ENCODE measurements around the gene SEC24B. TPM values are rescaled to one million over a fixed set of nuclear protein-coding genes. Genes with fewer than 3 reads are reported as not detected.

SEC24B gene
- total and polyA plus RNA-seq, 3 experiments from 2014 or later: 17.6 to 29.5 (median 27.7) TPM

DNA sequence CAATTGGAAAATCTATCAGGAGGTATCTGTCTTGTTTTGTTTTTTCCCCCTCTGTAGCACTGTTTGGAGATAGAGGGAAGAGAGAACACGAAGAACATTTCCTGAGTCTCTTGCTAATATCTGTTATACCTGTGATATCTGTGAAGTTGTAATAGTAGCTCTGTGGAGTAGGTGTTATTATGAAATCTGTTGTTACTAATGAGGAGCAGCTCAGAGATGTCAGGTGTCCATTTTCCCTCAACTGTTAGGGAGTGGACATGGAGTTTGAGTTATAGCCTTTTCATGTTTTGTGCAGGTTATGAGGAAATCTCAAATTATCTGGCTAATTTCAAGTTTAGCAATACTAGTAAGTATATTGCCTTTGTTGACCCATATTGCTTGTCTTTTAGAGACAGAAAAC, 52.4 kb downstream of the SEC24B start:
- H3K27ac Mint-ChIP-seq: peak overlapping the region in 4 of 8 donors; percentile 31 to 61 (median 51)
- CTCF ChIA-PET: interaction anchor here (2.5 kb wide), 1 partner anchor 53 kb away, joined by 9 read pairs; the partner anchor contains the start of gene SEC24B
- peaks cover 0 to 64% (median 12%) of the 10 kb centered on the region in 3 donors for H3K36me3 Mint-ChIP-seq
- no peaks in the 10 kb centered on the region for H3K27me3 Mint-ChIP-seq
- no peaks in the 10 kb centered on the region for H3K9me3 ChIP-seq (ENCODE audit: low read length)
- DNase-seq: no peak
- H3K4me3 Mint-ChIP-seq: no peak overlapping the region
- no peaks in the 10 kb centered on the region for H3K4me1 ChIP-seq (ENCODE audit: insufficient read depth, low read length)
- H3K4me3 ChIP-seq (ENCODE audit: low read length): no peak overlapping the region
- peaks cover 32 to 57% (median 41%) of the 10 kb centered on the region in 3 donors for H3K4me1 Mint-ChIP-seq
- H3K27me3 ChIP-seq (ENCODE audit: insufficient read depth, low read length, poor library complexity, severe bottlenecking): no peaks in the 10 kb centered on the region
- POLR2A ChIA-PET: no interaction called here
- no peaks in the 10 kb centered on the region for H3K9me3 Mint-ChIP-seq
- H3K36me3 ChIP-seq (ENCODE audit: insufficient read depth, low read length): peaks cover 9% of the 10 kb centered on the region
- H3K27ac ChIP-seq (ENCODE audit: low read depth, low read length): no peak overlapping the region

DNA sequence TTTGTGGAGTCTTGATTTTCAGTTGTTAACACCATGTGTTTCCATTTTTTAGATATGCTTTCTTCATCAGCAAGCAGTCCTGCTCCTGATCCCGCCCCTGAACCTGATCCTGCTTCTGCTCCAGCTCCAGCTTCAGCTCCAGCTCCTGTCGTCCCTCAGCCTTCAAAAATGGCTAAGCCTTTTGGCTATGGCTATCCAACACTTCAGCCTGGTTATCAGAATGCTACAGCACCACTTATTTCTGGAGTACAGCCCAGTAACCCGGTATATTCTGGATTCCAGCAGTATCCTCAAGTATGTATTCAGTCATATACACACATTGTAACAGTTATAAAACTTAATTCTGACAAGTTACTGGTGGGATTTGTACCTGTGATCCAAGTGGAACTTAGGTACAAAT, 60.9 kb downstream of the SEC24B start:
- no peaks in the 10 kb centered on the region for H3K27me3 Mint-ChIP-seq
- H3K4me1 Mint-ChIP-seq: peaks cover 11 to 14% (median 13%) of the 10 kb centered on the region in 3 donors
- H3K36me3 Mint-ChIP-seq: peaks cover 10 to 74% (median 30%) of the 10 kb centered on the region in 3 donors
- ChIA-PET CTCF (no interaction called here), POLR2A (no interaction called here)
- Histone ChIP-seq H3K27ac (ENCODE audit: low read depth, low read length) (no peak overlapping the region), H3K4me1 (ENCODE audit: insufficient read depth, low read length) (no peaks in the 10 kb centered on the region), H3K4me3 (ENCODE audit: low read length) (no peak overlapping the region), H3K36me3 (ENCODE audit: insufficient read depth, low read length) (peaks cover 37% of the 10 kb centered on the region), H3K9me3 (ENCODE audit: low read length) (no peaks in the 10 kb centered on the region), H3K27me3 (ENCODE audit: insufficient read depth, low read length, poor library complexity, severe bottlenecking) (no peaks in the 10 kb centered on the region)
- H3K9me3 Mint-ChIP-seq: no peaks in the 10 kb centered on the region
- no peak for DNase-seq
- H3K4me3 Mint-ChIP-seq: no peak overlapping the region
- H3K27ac Mint-ChIP-seq: no peak overlapping the region

DNA sequence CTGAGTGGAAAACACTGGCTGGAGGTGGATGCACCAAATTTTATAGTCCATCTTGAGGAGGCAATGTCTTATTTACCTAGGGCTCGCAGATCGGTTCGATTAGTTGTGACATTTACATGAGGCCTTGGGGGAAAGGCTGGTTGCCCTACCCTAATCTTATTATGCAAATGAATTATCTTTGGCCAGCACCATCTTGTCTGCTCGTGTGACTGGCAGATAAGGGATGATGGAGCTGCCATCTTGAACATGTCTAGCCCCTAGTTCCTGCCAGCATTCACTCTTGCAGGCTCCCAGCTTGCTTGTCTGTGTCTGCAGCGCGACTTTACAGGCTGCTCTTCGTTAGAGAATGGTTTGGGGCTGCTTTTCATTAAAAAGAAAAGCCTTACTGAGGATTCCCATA, 61.9 kb downstream of the SEC24B start:
- H3K4me3 Mint-ChIP-seq: no peak overlapping the region
- Histone ChIP-seq H3K36me3 (ENCODE audit: insufficient read depth, low read length) (peaks cover 37% of the 10 kb centered on the region), H3K27me3 (ENCODE audit: insufficient read depth, low read length, poor library complexity, severe bottlenecking) (no peaks in the 10 kb centered on the region), H3K4me3 (ENCODE audit: low read length) (no peak overlapping the region), H3K4me1 (ENCODE audit: insufficient read depth, low read length) (no peaks in the 10 kb centered on the region), H3K27ac (ENCODE audit: low read depth, low read length) (no peak overlapping the region), H3K9me3 (ENCODE audit: low read length) (no peaks in the 10 kb centered on the region)
- peaks cover 7 to 11% (median 10%) of the 10 kb centered on the region in 3 donors for H3K4me1 Mint-ChIP-seq
- DNase-seq: no peak
- no peaks in the 10 kb centered on the region for H3K27me3 Mint-ChIP-seq
- H3K36me3 Mint-ChIP-seq: peaks cover 10 to 75% (median 30%) of the 10 kb centered on the region in 3 donors
- ChIA-PET CTCF (no interaction called here), POLR2A (no interaction called here)
- H3K9me3 Mint-ChIP-seq: no peaks in the 10 kb centered on the region
- H3K27ac Mint-ChIP-seq: peak overlapping the region in 2 of 8 donors; percentile 69 to 73

- no peaks in the 10 kb centered on the region for H3K9me3 Mint-ChIP-seq
- no peaks in the 10 kb centered on the region for H3K9me3 ChIP-seq (ENCODE audit: low read length)
- H3K4me3 ChIP-seq (ENCODE audit: low read length): no peak overlapping the region
- H3K27ac Mint-ChIP-seq: no peak overlapping the region
- H3K4me1 ChIP-seq (ENCODE audit: insufficient read depth, low read length): no peaks in the 10 kb centered on the region
- no peaks in the 10 kb centered on the region for H3K27me3 ChIP-seq (ENCODE audit: insufficient read depth, low read length, poor library complexity, severe bottlenecking)
- peaks cover 4 to 9% (median 5%) of the 10 kb centered on the region in 3 donors for H3K4me1 Mint-ChIP-seq
- H3K27ac ChIP-seq (ENCODE audit: low read depth, low read length): no peak overlapping the region
- H3K27me3 Mint-ChIP-seq: no peaks in the 10 kb centered on the region
- peaks cover 10 to 77% (median 28%) of the 10 kb centered on the region in 3 donors for H3K36me3 Mint-ChIP-seq
- ChIA-PET POLR2A (no interaction called here), CTCF (no interaction called here)
- DNase-seq: no peak
- peaks cover 37% of the 10 kb centered on the region for H3K36me3 ChIP-seq (ENCODE audit: insufficient read depth, low read length)
- H3K4me3 Mint-ChIP-seq: no peak overlapping the region
Observed at GRCh38 chr4:109496875-109497274, 63.3 kb downstream of the SEC24B start.

DNA sequence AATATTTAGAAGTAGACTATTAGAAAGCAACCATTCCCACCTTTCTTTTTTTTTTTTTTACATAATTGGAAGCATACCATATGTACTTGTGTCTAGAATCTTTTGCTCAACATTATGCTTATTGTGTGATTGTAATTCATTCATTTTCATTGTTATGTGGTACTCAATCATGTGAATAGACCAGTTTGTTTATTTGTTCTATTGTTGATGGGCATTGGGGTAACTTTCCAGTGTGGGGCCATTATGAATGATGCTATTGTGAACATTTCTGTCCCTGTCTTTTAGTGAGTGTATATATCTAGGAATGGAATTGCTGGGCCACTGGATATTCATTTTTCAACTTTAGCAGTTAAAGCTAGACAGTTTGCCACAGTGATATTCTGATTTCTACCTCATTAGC, 63.9 kb downstream of the SEC24B start:
- peaks cover 37% of the 10 kb centered on the region for H3K36me3 ChIP-seq (ENCODE audit: insufficient read depth, low read length)
- Mint-ChIP-seq H3K27me3 (no peaks in the 10 kb centered on the region), H3K27ac (no peak overlapping the region), H3K4me3 (no peak overlapping the region), H3K36me3 (peaks cover 10 to 77% (median 24%) of the 10 kb centered on the region in 3 donors), H3K4me1 (peaks cover 2 to 15% (median 4%) of the 10 kb centered on the region in 3 donors), H3K9me3 (no peaks in the 10 kb centered on the region)
- H3K27me3 ChIP-seq (ENCODE audit: insufficient read depth, low read length, poor library complexity, severe bottlenecking): no peaks in the 10 kb centered on the region
- H3K4me3 ChIP-seq (ENCODE audit: low read length): no peak overlapping the region
- CTCF ChIA-PET: no interaction called here
- no peak overlapping the region for H3K27ac ChIP-seq (ENCODE audit: low read depth, low read length)
- no peak for DNase-seq
- no peaks in the 10 kb centered on the region for H3K4me1 ChIP-seq (ENCODE audit: insufficient read depth, low read length)
- H3K9me3 ChIP-seq (ENCODE audit: low read length): no peaks in the 10 kb centered on the region
- POLR2A ChIA-PET: no interaction called here

DNA sequence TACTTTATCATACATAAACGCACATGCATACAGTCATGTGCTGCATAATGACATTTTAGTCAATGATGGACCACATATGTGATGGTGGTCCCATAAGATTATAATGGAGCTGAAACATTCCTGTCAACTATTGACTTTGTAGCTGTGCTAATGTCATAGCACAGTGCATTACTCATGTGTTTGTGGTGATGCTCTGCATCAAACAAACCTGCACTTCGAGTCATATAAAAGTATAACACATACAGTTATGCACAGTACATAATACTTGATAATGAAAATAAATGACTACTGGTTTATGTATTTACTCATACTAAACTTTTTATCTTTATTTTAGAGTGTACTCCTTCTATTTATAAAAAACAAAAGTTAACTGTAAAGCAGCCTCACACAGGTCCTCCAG, 65.9 kb downstream of the SEC24B start:
- H3K36me3 Mint-ChIP-seq: peaks cover 10 to 72% (median 24%) of the 10 kb centered on the region in 3 donors
- Histone ChIP-seq H3K27ac (ENCODE audit: low read depth, low read length) (no peak overlapping the region), H3K27me3 (ENCODE audit: insufficient read depth, low read length, poor library complexity, severe bottlenecking) (no peaks in the 10 kb centered on the region), H3K9me3 (ENCODE audit: low read length) (no peaks in the 10 kb centered on the region), H3K4me3 (ENCODE audit: low read length) (no peak overlapping the region), H3K4me1 (ENCODE audit: insufficient read depth, low read length) (no peaks in the 10 kb centered on the region), H3K36me3 (ENCODE audit: insufficient read depth, low read length) (peaks cover 33% of the 10 kb centered on the region)
- peaks cover 4 to 26% (median 6%) of the 10 kb centered on the region in 3 donors for H3K4me1 Mint-ChIP-seq
- no peak overlapping the region for H3K4me3 Mint-ChIP-seq
- H3K9me3 Mint-ChIP-seq: no peaks in the 10 kb centered on the region
- no peak overlapping the region for H3K27ac Mint-ChIP-seq
- CTCF ChIA-PET: no interaction called here
- POLR2A ChIA-PET: interaction anchor here (0.6 kb wide), 1 partner anchor 45 kb away, joined by 3 read pairs; no protein-coding TSS in a partner anchor
- no peak for DNase-seq
- no peaks in the 10 kb centered on the region for H3K27me3 Mint-ChIP-seq

- Histone ChIP-seq H3K4me1 (ENCODE audit: insufficient read depth, low read length) (no peaks in the 10 kb centered on the region), H3K27ac (ENCODE audit: low read depth, low read length) (no peak overlapping the region), H3K9me3 (ENCODE audit: low read length) (no peaks in the 10 kb centered on the region), H3K27me3 (ENCODE audit: insufficient read depth, low read length, poor library complexity, severe bottlenecking) (no peaks in the 10 kb centered on the region), H3K36me3 (ENCODE audit: insufficient read depth, low read length) (no peaks in the 10 kb centered on the region), H3K4me3 (ENCODE audit: low read length) (no peak overlapping the region)
- ChIA-PET POLR2A (no interaction called here), CTCF (no interaction called here)
- Mint-ChIP-seq H3K27ac (peak overlapping the region in 1 of 8 donors; percentile 61), H3K36me3 (peaks cover 4 to 72% (median 22%) of the 10 kb centered on the region in 3 donors), H3K27me3 (no peaks in the 10 kb centered on the region), H3K4me1 (peaks cover 8 to 24% (median 13%) of the 10 kb centered on the region in 3 donors), H3K4me3 (no peak overlapping the region), H3K9me3 (no peaks in the 10 kb centered on the region)
- DNase-seq: no peak
Observed at GRCh38 chr4:109506890-109507289, 73.3 kb downstream of the SEC24B start.

DNA sequence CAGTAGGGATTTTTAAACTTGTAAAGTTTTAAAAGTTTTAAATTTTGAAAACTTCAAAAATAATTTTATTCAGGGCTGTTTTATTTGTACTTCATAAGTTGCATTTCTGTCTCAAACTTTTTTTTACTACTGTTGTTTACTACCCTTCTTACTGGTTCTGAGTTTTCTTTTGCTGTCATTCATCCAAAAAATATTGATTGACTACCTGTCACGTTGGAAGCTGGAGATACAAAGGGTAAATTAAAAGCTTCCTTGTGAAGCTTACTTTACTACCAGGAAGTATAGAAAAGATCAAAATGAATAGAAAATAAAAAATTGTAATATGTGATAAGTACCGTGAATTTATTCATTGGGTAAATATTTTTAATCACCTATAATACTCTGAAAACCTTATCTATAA, 77.1 kb downstream of the SEC24B start:
- Histone ChIP-seq H3K27me3 (ENCODE audit: insufficient read depth, low read length, poor library complexity, severe bottlenecking) (no peaks in the 10 kb centered on the region), H3K36me3 (ENCODE audit: insufficient read depth, low read length) (no peaks in the 10 kb centered on the region), H3K4me3 (ENCODE audit: low read length) (no peak overlapping the region), H3K27ac (ENCODE audit: low read depth, low read length) (no peak overlapping the region), H3K4me1 (ENCODE audit: insufficient read depth, low read length) (no peaks in the 10 kb centered on the region), H3K9me3 (ENCODE audit: low read length) (no peaks in the 10 kb centered on the region)
- H3K9me3 Mint-ChIP-seq: no peaks in the 10 kb centered on the region
- peaks cover 11 to 68% (median 21%) of the 10 kb centered on the region in 3 donors for H3K36me3 Mint-ChIP-seq
- DNase-seq: no peak
- ChIA-PET POLR2A (no interaction called here), CTCF (no interaction called here)
- H3K27me3 Mint-ChIP-seq: no peaks in the 10 kb centered on the region
- H3K27ac Mint-ChIP-seq: no peak overlapping the region
- H3K4me3 Mint-ChIP-seq: no peak overlapping the region
- H3K4me1 Mint-ChIP-seq: peaks cover 2 to 8% (median 5%) of the 10 kb centered on the region in 3 donors

All from CD8-positive, alpha-beta memory T cell (primary cell).